HepG2 (cell line): ENCODE results near the gene AUNIP. TPM values are rescaled to one million over a fixed set of nuclear protein-coding genes. Genes with fewer than 3 reads are reported as not detected.

Experiments used
- ATAC-seq: fragments of 200-7000 bp; cut with Tn5 transposase; 3 replicates; pipeline ENCODE4 v1.9.1; 2020; ENCODE audit warnings: mild to moderate bottlenecking, moderate library complexity
- BruUV-seq: library from RNA; stranded (reverse); fragments of 400-500 nt; replicated peaks from 2 replicates; lab custom pipeline; 2021; lab: Mats Ljungman, UMichigan
- CTCF ChIA-PET: fragments of 300-600 bp; formaldehyde crosslinking; extraction: SDS; loops from one replicate; lab custom pipeline; 2021; ENCODE audit warnings: low total read pairs, inconsistent platforms, low intra/inter-chr PET ratio; lab: Yijun Ruan, JAX
- POLR2A ChIA-PET: fragments of 350-600 bp; sonication (Branson Sonifier 250); formaldehyde crosslinking; loops from one replicate; lab custom pipeline; 2020; ENCODE audit warnings: antibody characterized with exemption, inconsistent platforms; lab: Yijun Ruan, JAX
- DNase-seq: peaks from one replicate; pipeline ENCODE4 v3.0.0-alpha.2; 2015; ENCODE audit warnings: low spot score
- FAIRE-seq: peaks from 3 replicates; lab custom pipeline; 2011; peaks lifted over from hg19 to GRCh38; lab: Jason Lieb, UNC
- H2AFZ ChIP-seq: one replicate; pipeline ENCODE4 v1.6.1; 2011; ENCODE audit warnings: low read length, inconsistent platforms
- H3K27ac ChIP-seq: fragments of 300-600 bp; 3 replicates; pipeline ENCODE4 v1.8.0; 2011; ENCODE audit warnings: mixed run types, mild to moderate bottlenecking, mixed read lengths, low read length, inconsistent platforms; ENCODE audit not compliant: insufficient read depth; ENCODE audit errors: extremely low read length
- H3K27me3 ChIP-seq, 2 experiments: fragments of 200-600 bp in 1 of 2; 2 replicates in 1 of 2; 3 replicates in 1 of 2; pipeline versions ENCODE4 v1.6.0 to v1.8.0; 2011; ENCODE audit warnings: low read length in 2 of 2, mild to moderate bottlenecking in 2 of 2, moderate library complexity in 2 of 2, inconsistent platforms in 1 of 2; ENCODE audit not compliant: insufficient read depth in 2 of 2, control insufficient read depth in 1 of 2
- H3K36me3 ChIP-seq, 2 experiments: fragments of 200-600 bp in 1 of 2; replicated peaks in 1 of 2; 2 replicates in 1 of 2; 3 replicates in 1 of 2; pipeline versions ENCODE4 v1.5.1 to v1.8.0; 2011; ENCODE audit warnings: low read length in 2 of 2, inconsistent platforms in 1 of 2; ENCODE audit not compliant: insufficient read depth in 2 of 2, control insufficient read depth in 1 of 2
- H3K4me1 ChIP-seq: 2 replicates; pipeline ENCODE4 v1.5.1; 2012; ENCODE audit warnings: low read length, inconsistent platforms; ENCODE audit not compliant: insufficient read depth
- H3K4me2 ChIP-seq: 2 replicates; pipeline ENCODE4 v1.6.0; 2011; ENCODE audit warnings: low read depth, low read length, inconsistent platforms
- H3K4me3 ChIP-seq, 3 experiments: fragments of 200-600 bp in 1 of 3; sonication (generic), shearing (Covaris generic) in 1 of 3; replicated peaks in 1 of 3; 2 replicates each; pipeline ENCODE4 v1.5.1; 2011 to 2016; ENCODE audit warnings: low read length in 3 of 3, inconsistent platforms in 2 of 3, low read depth in 2 of 3, mild to moderate bottlenecking in 2 of 3, control low read depth in 1 of 3, mixed read lengths in 1 of 3; ENCODE audit not compliant: insufficient read depth in 1 of 3
- H3K79me2 ChIP-seq: one replicate; pipeline ENCODE4 v1.6.1; 2011; ENCODE audit warnings: low read length, inconsistent platforms; ENCODE audit not compliant: insufficient read depth
- H3K9ac ChIP-seq: 2 replicates; pipeline ENCODE4 v1.6.0; 2011; ENCODE audit warnings: mild to moderate bottlenecking, low read depth, low read length, inconsistent platforms; ENCODE audit not compliant: insufficient read depth
- H3K9me3 ChIP-seq: 2 replicates; pipeline ENCODE4 v1.5.1; 2012; ENCODE audit warnings: mild to moderate bottlenecking, low read length
- H4K20me1 ChIP-seq: 2 replicates; pipeline ENCODE4 v1.6.0; 2011; ENCODE audit warnings: inconsistent platforms, mild to moderate bottlenecking, low read length, moderate library complexity; ENCODE audit not compliant: insufficient read depth
- FLYWCH1 ChIP-seq: sonication (generic); formaldehyde crosslinking; IDR thresholded peaks from 2 replicates; pipeline ENCODE4 v1.8.1; 2023; ENCODE audit warnings: mild to moderate bottlenecking, missing genetic modification reagents
- FOXK1 ChIP-seq: sonication (generic); formaldehyde crosslinking; IDR thresholded peaks from 2 replicates; pipeline ENCODE4 v1.4.0; 2020; ENCODE audit warnings: low read depth, missing genetic modification reagents, borderline replicate concordance
- HOMEZ ChIP-seq: IDR thresholded peaks from 2 replicates; pipeline ENCODE4 v1.6.1; 2016; ENCODE audit warnings: low read depth
- MYPOP ChIP-seq: sonication (generic); formaldehyde crosslinking; IDR thresholded peaks from 2 replicates; pipeline ENCODE4 v1.8.1; 2023; ENCODE audit warnings: mild to moderate bottlenecking, moderate library complexity, missing genetic modification reagents
- PHF5A ChIP-seq: IDR thresholded peaks from one replicate; pipeline ENCODE4 v1.6.1; 2018; ENCODE audit warnings: low read depth, missing genetic modification reagents; ENCODE audit not compliant: unreplicated experiment
- SPEN ChIP-seq: sonication (generic); formaldehyde crosslinking; IDR thresholded peaks from 2 replicates; pipeline ENCODE4 v1.5.1; 2020; ENCODE audit warnings: low read depth, mild to moderate bottlenecking, missing genetic modification reagents
- ZBTB8A ChIP-seq: sonication (generic); formaldehyde crosslinking; IDR thresholded peaks from 2 replicates; pipeline ENCODE4 v1.4.0; 2020; ENCODE audit warnings: mild to moderate bottlenecking, low read depth, missing genetic modification reagents, borderline replicate concordance
- ZNF10 ChIP-seq: sonication (generic); formaldehyde crosslinking; IDR thresholded peaks from 2 replicates; pipeline ENCODE4 v1.4.0; 2020; ENCODE audit warnings: mild to moderate bottlenecking, low read depth, missing genetic modification reagents, borderline replicate concordance
- ZNF160 ChIP-seq: sonication (generic); formaldehyde crosslinking; IDR thresholded peaks from 2 replicates; pipeline ENCODE4 v1.8.0; 2022; ENCODE audit warnings: mild to moderate bottlenecking, inconsistent platforms, missing genetic modification reagents
- ZNF501 ChIP-seq: sonication (generic); formaldehyde crosslinking; IDR thresholded peaks from 2 replicates; pipeline ENCODE4 v1.5.1; 2020; ENCODE audit warnings: mild to moderate bottlenecking, moderate library complexity, missing genetic modification reagents
- ZNF556 ChIP-seq: sonication (generic); formaldehyde crosslinking; IDR thresholded peaks from 2 replicates; pipeline ENCODE4 v1.4.0; 2020; ENCODE audit warnings: mild to moderate bottlenecking, missing genetic modification reagents, borderline replicate concordance
- ZNF777 ChIP-seq: sonication (generic); formaldehyde crosslinking; IDR thresholded peaks from 2 replicates; pipeline ENCODE4 v1.4.0; 2020; ENCODE audit warnings: missing genetic modification reagents
- WGBS: methylation state at CpG from one replicate; pipeline ENCODE4 v1.1.6; 2017; ENCODE audit warnings: low lambda C conversion rate; 5-methylcytosine and 5-hydroxymethylcytosine counted together
- in situ Hi-C: cut with HindIII; loops from 2 replicates; pipeline ENCODE4 v1.10.0; 2017; ENCODE audit warnings: low pct_unique_long_range_greater_than_20kb; ENCODE audit not compliant: extremely low pct_ligation_motif_present
- intact Hi-C: fragments of 100-400 bp; cut with micrococcal nuclease; formaldehyde crosslinking; loops from one replicate; pipeline ENCODE4 v1.10.0; 2022; ENCODE audit not compliant: unreplicated experiment
- polyA plus RNA-seq, 8 experiments: library from polyadenylated mRNA; depleted of rRNA in 3 of 8; stranded (reverse) in 7 of 8; unstranded in 1 of 8; fragments of >200 nt; fragmentation: Illumina TruSeq in 4 of 8; extraction: Trizol in 4 of 8; gene quantifications; 2 replicates each; pipeline versions ENCODE4 v1.2.1 to v1.2.3, GENCODE V29; 2011 to 2016; ENCODE audit warnings: low read depth in 4 of 8, missing spikeins in 1 of 8, mixed read lengths in 1 of 8; ENCODE audit not compliant: insufficient read depth in 1 of 8
- total RNA-seq, 5 experiments: library from RNA; depleted of rRNA; stranded (reverse); fragments of >200 nt; fragmentation: Illumina TruSeq; extraction: Trizol; gene quantifications; 2 replicates each; pipeline ENCODE4 v1.2.3, GENCODE V29; 2016; ENCODE audit warnings: low read depth in 1 of 5

AUNIP gene
- total and polyA plus RNA-seq, 2 of the 13 experiments (the other 11 are each of a cell fraction or from before 2014, with no cell fraction given), result 3.8 to 12.3 TPM

GRCh38 chr1:25795946-25796810, 63.1 kb downstream of the AUNIP start:
- no peak overlapping the region for H3K4me3 ChIP-seq
- H3K27me3 ChIP-seq, result peaks cover 0 to 17% of the 10 kb centered on the region in 2 experiments; a peak in 2 of 5 replicates
- TF ChIP-seq ZNF501 (CRISPR knock-in tag) (0 out of 2 replicates have a peak, but pooled peaks have one; percentile 39), SPEN (CRISPR knock-in tag) (no peak), ZBTB8A (CRISPR knock-in tag) (no peak)
- TF ChIP-seq, all 625 proteins: peak for 1
- CTCF ChIA-PET, result interaction anchor here (0.7 to 2.4 kb wide), 6 partner anchors 15 to 188 kb away, joined by 3 to 13 read pairs (median 4); no protein-coding TSS in a partner anchor
- H3K27ac ChIP-seq, result no peak overlapping the region
- H2AFZ ChIP-seq, result no peak overlapping the region
- no peaks in the 10 kb centered on the region for H3K36me3 ChIP-seq
- no peaks in the 10 kb centered on the region for H3K9me3 ChIP-seq
- FAIRE-seq (no peak), ATAC-seq (no peak), DNase-seq (no peak)
- intact Hi-C loops, result loop anchor here (5.0 kb wide), 2 partner anchors 39 to 179 kb away; partner anchors contain the start of gene MAN1C1
- no peaks in the 10 kb centered on the region for H3K79me2 ChIP-seq
- no TSS peak for BruUV-seq
- 49% methylated on average over 22 of the region's 22 CpGs for WGBS
- H3K9ac ChIP-seq, result no peak overlapping the region
- in situ Hi-C loops, result loop anchor here (5.0 kb wide), 1 partner anchor 39 kb away; no protein-coding TSS in a partner anchor
- POLR2A ChIA-PET, result no interaction called here
- H4K20me1 ChIP-seq, result no peaks in the 10 kb centered on the region
- H3K4me1 ChIP-seq, result peaks cover 34% of the 10 kb centered on the region
- H3K4me2 ChIP-seq, result peak overlapping the region; percentile 59

DNA sequence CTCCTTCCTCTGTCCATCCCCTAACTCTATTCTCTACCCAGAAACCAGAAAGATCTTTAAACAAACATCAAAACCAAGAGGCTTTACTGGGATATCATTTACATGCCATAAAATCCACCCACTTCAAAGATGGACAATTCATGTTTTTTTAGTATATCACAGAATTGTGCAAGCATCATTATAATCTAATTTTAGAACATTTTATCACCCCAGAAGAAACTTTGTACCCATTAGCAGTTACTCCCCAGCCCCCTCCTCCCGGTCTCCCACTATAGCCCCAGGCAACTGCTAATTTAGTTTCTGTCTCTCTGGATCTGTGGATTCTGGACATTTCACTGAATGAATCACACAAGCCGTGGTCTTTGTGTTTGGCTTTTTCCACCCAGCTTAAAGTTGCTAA, 64.0 kb downstream of the AUNIP start:
- Histone ChIP-seq H3K9ac (no peak overlapping the region), H3K36me3 (no peaks in the 10 kb centered on the region), H4K20me1 (no peaks in the 10 kb centered on the region), H3K79me2 (no peaks in the 10 kb centered on the region), H3K27me3 (peaks cover 0 to 22% of the 10 kb centered on the region in 2 experiments; a peak in 3 of 5 replicates), H2AFZ (no peak overlapping the region), H3K4me2 (no peak overlapping the region), H3K4me3 (no peak overlapping the region), H3K9me3 (no peaks in the 10 kb centered on the region), H3K4me1 (peaks cover 30% of the 10 kb centered on the region), H3K27ac (no peak overlapping the region)
- ChIA-PET POLR2A (no interaction called here), CTCF (no interaction called here)
- ATAC-seq (no peak), DNase-seq (no peak), FAIRE-seq (no peak)
- in situ Hi-C loops, result loop anchor here (5.0 kb wide), 1 partner anchor 38 kb away; no protein-coding TSS in a partner anchor
- no peak for TF ChIP-seq ZNF160 (CRISPR knock-in tag)
- no peak for TF ChIP-seq ZNF556
- no peak for TF ChIP-seq HOMEZ
- no peak for TF ChIP-seq ZNF777 (CRISPR knock-in tag)
- no peak for TF ChIP-seq MYPOP
- TF ChIP-seq ZNF10 (CRISPR knock-in tag), result no peak
- no peak for TF ChIP-seq FOXK1 (CRISPR knock-in tag)
- TF ChIP-seq PHF5A (CRISPR knock-in tag), result no peak
- no peak for TF ChIP-seq FLYWCH1 (CRISPR knock-in tag)
- 35% methylated on average over 2 of the region's 2 CpGs for WGBS
- BruUV-seq, result no TSS peak
- intact Hi-C loops, result loop anchor here (5.0 kb wide), 2 partner anchors 38 to 178 kb away; partner anchors contain the start of gene MAN1C1
